Measurements from ENCODE around the gene SQSTM1.

DNA sequence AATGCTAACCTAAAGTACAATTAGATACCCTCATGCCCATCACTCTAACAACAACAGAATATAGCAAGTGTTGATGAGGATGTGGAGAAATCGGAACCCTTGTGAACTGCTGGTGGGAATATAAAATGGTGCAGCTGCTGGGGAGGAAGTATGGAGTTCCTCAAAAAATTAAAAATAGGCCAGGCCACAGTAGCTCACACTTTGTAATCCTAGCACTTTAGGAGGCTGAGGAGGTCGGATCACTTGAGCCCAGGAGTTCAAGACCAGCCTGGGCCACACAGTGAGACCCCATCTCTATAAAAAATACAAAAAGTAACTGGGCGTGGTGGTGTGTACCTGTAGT is 55.9 kb downstream of the SQSTM1 start:
- TF ChIP-seq CTCF (IDR thresholded peaks at IDR 0.05; ENCODE audit: poor library complexity) (no peak), EZH2phosphoT487 (IDR thresholded peaks at IDR 0.05; ENCODE audit: low read depth, severe bottlenecking, unreplicated experiment) (no peak)

All from hepatocyte (in vitro differentiated cells).